Motor neuron (in vitro differentiated cells): ENCODE results near the gene SULT1A1. TPM values are rescaled to one million over a fixed set of nuclear protein-coding genes. Genes with fewer than 3 reads are reported as not detected.

ENCODE experiments used
- ATAC-seq, 8 experiments: fragments of 200-7000 bp; cut with Tn5 transposase; replicated peaks in 6 of 8; 2 replicates each; pipeline ENCODE4 v1.8.0; 2021; ENCODE audit warnings: mild to moderate bottlenecking in 8 of 8, moderate library complexity in 8 of 8
- H3K27ac ChIP-seq, 2 donors: fragments of 250-450 bp; sonication (Bioruptor Pico); 2 replicates each; pipeline ENCODE4 v1.9.0; 2021; ENCODE audit warnings: antibody characterized with exemption in 2 of 2, mild to moderate bottlenecking in 2 of 2, moderate library complexity in 1 of 2
- H3K4me1 ChIP-seq, 2 donors: fragments of 250-450 bp; sonication (Bioruptor Pico); replicated peaks in 1 of 2; 2 replicates each; pipeline ENCODE4 v1.6.1; 2021; ENCODE audit warnings: antibody characterized with exemption in 2 of 2, mild to moderate bottlenecking in 2 of 2, moderate library complexity in 1 of 2
- H3K4me3 ChIP-seq, 5 donors: fragments of 250-450 bp; sonication (Bioruptor Pico); 2 replicates each; pipeline ENCODE4 v1.9.0; 2021; ENCODE audit warnings: antibody characterized with exemption in 5 of 5, mild to moderate bottlenecking in 5 of 5, moderate library complexity in 4 of 5
- WGBS, 10 experiments: fragments of 450-650 bp; shearing (Covaris generic); methylation state at CpG; one replicate each; pipeline ENCODE4 v1.0.0; 2022; 5-methylcytosine and 5-hydroxymethylcytosine counted together
- in situ Hi-C, 9 experiments: fragments of 400-800 bp; cut with MboI; loops; one replicate each; pipeline ENCODE4 v1.15.0; 2021; ENCODE audit warnings: low sequenced_read_pairs in 9 of 9, low pct_unique_long_range_greater_than_20kb in 2 of 9; ENCODE audit not compliant: unreplicated experiment in 9 of 9
- total RNA-seq, 8 experiments: library from RNA; unstranded; fragments of 300-600 nt; gene quantifications; 2 replicates each; pipeline versions ENCODE4 v1.2.3 to v1.2.4, GENCODE V29; 2022

SULT1A1 gene
- total RNA-seq, 8 experiments from 2014 or later, result 0.16 to 15.9 (median 3.4) TPM

DNA sequence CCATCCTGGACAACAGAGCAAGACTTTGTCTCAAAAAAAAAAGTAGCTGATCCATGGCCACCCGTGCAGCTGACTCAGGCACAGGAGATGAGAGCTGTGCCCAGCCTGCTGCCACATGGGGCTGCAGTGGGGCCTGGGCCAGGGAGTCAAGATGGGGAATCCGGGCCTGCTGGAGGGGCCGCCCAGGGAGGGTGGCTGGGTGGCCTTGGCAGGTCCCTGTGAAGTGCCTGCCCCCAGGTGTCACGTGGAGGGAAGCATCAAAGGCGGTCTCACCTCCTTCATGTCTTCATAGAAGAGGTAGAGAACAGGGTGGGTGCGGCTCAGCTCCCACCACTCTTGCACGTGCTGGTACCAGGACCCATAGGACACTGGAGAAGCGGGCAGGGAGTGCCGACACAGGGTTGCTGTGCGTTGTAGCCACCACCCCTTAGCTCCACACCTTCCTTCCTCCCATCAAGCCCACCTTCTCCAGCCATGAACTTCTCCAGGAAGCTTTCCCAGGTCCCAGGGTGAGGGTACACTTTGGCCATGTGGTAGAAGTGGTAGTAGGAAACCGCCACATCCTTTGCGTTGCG is 16.8 kb downstream of the SULT1A1 start:
- peaks cover 8 to 10% of the 10 kb centered on the region in 2 donors for H3K4me1 ChIP-seq

GRCh38 chr16:28592511-28592910 is 17.3 kb downstream of the SULT1A1 start:
- WGBS, 10 experiments, result 76 to 95% (median 85%) methylated on average over 2 to 5 of the region's 5 CpGs; no CpG with 5 or more reads in 6 of the 10 experiments
- Histone ChIP-seq H3K4me1 (peaks cover 4 to 5% of the 10 kb centered on the region in 2 donors), H3K27ac (no peak overlapping the region), H3K4me3 (no peak overlapping the region)
- in situ Hi-C loops, result no loop called here
- ATAC-seq, result no peak

More for the DNA sequence above, 16.8 kb downstream of the SULT1A1 start:
- Histone ChIP-seq H3K4me3 (no peak overlapping the region), H3K27ac (no peak overlapping the region)
- in situ Hi-C loops, result no loop called here
- no peak for ATAC-seq
- WGBS, 10 experiments, result 17 to 100% (median 88%) methylated on average over 1 to 5 of the region's 13 CpGs; no CpG with 5 or more reads in 5 of the 10 experiments

GRCh38 chr16:28591355-28591754 is 18.5 kb downstream of the SULT1A1 start:
- no peak overlapping the region for H3K27ac ChIP-seq
- H3K4me1 ChIP-seq, result no peaks in the 10 kb centered on the region
- in situ Hi-C loops, result no loop called here
- 100% methylated on average over 1 to 3 of the region's 6 CpGs; no CpG with 5 or more reads in 4 of the 10 experiments for WGBS, 10 experiments
- H3K4me3 ChIP-seq, result no peak overlapping the region
- no peak for ATAC-seq

DNA sequence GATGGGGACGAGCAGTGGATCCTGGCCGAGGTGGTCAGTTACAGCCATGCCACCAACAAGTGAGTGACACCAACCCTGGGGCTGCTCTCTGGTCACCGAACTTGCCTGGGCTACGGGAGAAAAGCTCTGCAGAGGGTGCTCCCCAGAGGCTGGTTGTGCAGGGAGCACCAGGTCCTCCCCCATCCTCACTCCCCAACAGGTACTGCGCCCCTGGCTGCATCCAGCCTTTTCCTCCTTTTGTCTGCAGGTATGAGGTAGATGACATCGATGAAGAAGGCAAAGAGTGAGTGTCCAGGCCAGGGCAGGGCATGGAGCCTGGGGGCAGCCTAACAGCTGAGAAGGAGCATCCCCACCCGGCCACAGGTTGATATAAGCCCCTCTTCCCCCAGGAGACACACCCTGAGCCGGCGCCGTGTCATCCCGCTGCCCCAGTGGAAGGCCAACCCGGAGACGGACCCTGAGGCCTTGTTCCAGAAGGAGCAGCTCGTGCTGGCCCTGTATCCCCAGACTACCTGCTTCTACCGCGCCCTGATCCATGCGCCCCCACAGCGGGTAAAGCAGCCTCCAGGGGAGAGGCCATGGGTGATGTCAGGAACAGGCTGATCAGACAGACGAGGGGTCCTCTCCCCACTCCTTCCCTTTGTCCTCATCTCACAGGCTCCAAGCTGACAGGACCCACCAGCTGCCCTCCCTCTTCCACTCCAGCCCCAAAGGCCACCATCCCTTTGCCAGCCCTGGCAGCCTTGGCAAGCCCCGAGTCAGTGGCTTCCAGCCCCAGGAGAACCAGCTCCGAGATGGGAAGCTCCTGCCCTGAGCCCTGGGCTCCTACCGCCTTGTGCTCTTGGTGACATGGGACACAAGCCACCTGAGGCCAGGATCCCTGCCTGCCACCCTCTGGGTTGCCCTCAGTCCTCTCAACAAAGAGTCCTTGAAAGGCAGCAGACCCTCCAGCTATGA is 19.2 kb downstream of the SULT1A1 start:
- no peaks in the 10 kb centered on the region for H3K4me1 ChIP-seq
- no peak for ATAC-seq
- no peak overlapping the region for H3K4me3 ChIP-seq
- in situ Hi-C loops, result no loop called here
- H3K27ac ChIP-seq, result no peak overlapping the region
- 87 to 96% (median 93%) methylated on average over 3 to 10 of the region's 22 CpGs; no CpG with 5 or more reads in 5 of the 10 experiments for WGBS, 10 experiments

DNA sequence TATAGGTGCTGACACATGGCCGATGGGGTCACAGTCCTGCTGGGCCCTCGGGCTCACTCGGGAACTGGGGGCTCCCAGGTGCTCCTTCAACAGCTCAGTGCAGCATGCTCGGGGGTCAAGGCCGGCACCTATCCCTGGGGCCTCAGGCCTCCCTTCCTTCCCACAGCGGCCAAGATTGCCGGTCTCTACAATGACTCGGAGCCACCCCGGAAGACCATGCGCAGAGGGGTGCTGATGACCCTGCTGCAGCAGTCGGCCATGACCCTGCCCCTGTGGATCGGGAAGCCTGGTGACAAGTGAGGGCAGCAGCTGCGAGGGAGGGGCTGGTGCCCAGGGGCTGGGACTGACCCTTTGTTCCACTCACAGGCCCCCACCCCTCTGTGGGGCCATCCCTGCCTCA is 19.9 kb downstream of the SULT1A1 start:
- H3K4me3 ChIP-seq, result no peak overlapping the region
- no peak overlapping the region for H3K27ac ChIP-seq
- in situ Hi-C loops, result no loop called here
- no peaks in the 10 kb centered on the region for H3K4me1 ChIP-seq
- ATAC-seq, result no peak
- 88 to 100% (median 89%) methylated on average over 1 to 4 of the region's 13 CpGs; no CpG with 5 or more reads in 7 of the 10 experiments for WGBS, 10 experiments

GRCh38 chr16:28589069-28589468 is 20.8 kb downstream of the SULT1A1 start:
- 86 to 100% (median 100%) methylated on average over 1 to 3 of the region's 8 CpGs; no CpG with 5 or more reads in 7 of the 10 experiments for WGBS, 10 experiments
- in situ Hi-C loops, result no loop called here
- Histone ChIP-seq H3K27ac (no peak overlapping the region), H3K4me3 (no peak overlapping the region), H3K4me1 (no peaks in the 10 kb centered on the region)
- ATAC-seq, result no peak

DNA sequence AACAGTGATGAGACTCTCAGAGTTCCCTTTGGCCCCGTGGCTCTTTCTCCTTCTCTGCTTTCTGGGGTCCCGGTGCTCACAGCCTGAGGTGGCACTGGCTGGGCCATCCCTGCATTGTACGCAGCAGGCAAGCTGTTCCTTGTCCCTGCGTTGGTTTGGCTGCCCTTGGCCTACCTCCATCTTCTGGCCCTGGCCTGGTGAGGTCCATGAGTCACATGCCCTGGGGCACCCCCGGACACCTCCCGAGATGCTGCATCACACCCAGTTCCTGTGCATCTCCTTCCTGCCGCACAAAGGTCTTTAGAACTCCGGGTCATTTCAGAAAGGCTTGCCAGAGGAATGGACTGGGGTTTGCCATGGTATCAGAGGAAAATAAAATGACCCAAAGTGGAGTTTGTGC is 22.5 kb downstream of the SULT1A1 start:
- no peak overlapping the region for H3K27ac ChIP-seq
- H3K4me3 ChIP-seq, result no peak overlapping the region
- no peaks in the 10 kb centered on the region for H3K4me1 ChIP-seq
- in situ Hi-C loops, result no loop called here
- 30 to 100% (median 79%) methylated on average over 1 to 7 of the region's 8 CpGs; no CpG with 5 or more reads in 2 of the 10 experiments for WGBS, 10 experiments
- peak in 2 of 8 experiments; percentile 73 to 90 for ATAC-seq

DNA sequence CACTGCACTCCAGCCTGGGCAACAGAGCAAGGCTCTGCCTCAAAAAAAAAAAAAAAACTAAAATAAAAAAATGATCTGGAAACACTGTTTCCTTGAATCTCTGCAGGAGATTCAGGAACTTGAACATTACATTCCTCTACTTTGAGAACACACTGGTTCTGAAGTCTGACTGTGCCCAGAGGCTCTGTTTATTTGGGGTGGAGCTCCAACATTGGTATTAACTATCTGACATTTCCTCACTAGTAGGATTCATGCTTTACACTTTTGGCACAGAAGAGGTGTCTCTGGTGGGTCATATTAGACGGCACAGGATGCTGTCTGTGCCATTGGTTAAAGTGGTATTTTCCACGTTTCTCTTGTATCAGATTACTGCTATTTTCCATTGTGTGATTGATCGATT is 23.4 kb downstream of the SULT1A1 start:
- Histone ChIP-seq H3K4me3 (no peak overlapping the region), H3K27ac (no peak overlapping the region), H3K4me1 (no peaks in the 10 kb centered on the region)
- WGBS, 10 experiments, result 77 to 86% (median 81%) methylated on average over 2 to 3 of the region's 3 CpGs; no CpG with 5 or more reads in 6 of the 10 experiments
- ATAC-seq, result peak in 1 of 8 experiments; percentile 37
- in situ Hi-C loops, result no loop called here

GRCh38 chr16:28585674-28586073 is 24.2 kb downstream of the SULT1A1 start:
- ATAC-seq, result no peak
- in situ Hi-C loops, result no loop called here
- 60 to 100% (median 85%) methylated on average over 1 to 8 of the region's 11 CpGs; no CpG with 5 or more reads in 4 of the 10 experiments for WGBS, 10 experiments
- H3K27ac ChIP-seq, result no peak overlapping the region
- H3K4me1 ChIP-seq, result no peaks in the 10 kb centered on the region
- H3K4me3 ChIP-seq, result no peak overlapping the region

GRCh38 chr16:28580726-28581315 is 29.0 kb downstream of the SULT1A1 start:
- WGBS, 10 experiments, result 84 to 100% (median 100%) methylated on average over 1 to 7 of the region's 15 CpGs; no CpG with 5 or more reads in 1 of the 10 experiments

GRCh38 chr16:28575446-28576109 is 34.3 kb downstream of the SULT1A1 start:
- 60 to 100% (median 93%) methylated on average over 1 to 8 of the region's 8 CpGs for WGBS, 10 experiments
- H3K4me3 ChIP-seq, result no peak overlapping the region
- ATAC-seq, result no peak
- H3K27ac ChIP-seq, result no peak overlapping the region
- in situ Hi-C loops, result no loop called here
- H3K4me1 ChIP-seq, result peaks cover 2 to 17% of the 10 kb centered on the region in 2 donors

More at GRCh38 chr16:28580726-28581315, 29.0 kb downstream of the SULT1A1 start:
- Histone ChIP-seq H3K27ac (no peak overlapping the region), H3K4me3 (no peak overlapping the region), H3K4me1 (no peaks in the 10 kb centered on the region)
- ATAC-seq, result no peak
- in situ Hi-C loops, result no loop called here

DNA sequence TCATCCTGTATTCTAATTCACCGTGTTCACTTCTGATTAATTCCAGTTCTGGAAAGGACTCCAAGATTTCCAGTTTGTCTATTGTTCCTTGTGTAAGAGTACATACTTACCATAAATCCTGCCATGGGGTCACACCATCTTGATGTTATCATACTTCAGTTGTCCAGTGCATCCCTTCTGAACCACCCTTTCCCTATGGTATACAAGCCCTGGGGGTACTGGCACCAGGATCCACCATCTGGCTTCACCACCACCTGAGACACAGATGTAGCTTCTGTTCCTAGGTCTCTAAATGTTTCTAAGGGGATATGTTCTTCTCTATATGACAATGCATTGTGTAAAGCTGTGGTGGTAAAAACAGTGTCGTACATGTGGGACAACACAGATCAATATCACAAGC is 34.9 kb downstream of the SULT1A1 start:
- Histone ChIP-seq H3K27ac (no peak overlapping the region), H3K4me3 (no peak overlapping the region), H3K4me1 (peaks cover 2 to 17% of the 10 kb centered on the region in 2 donors)
- in situ Hi-C loops, result no loop called here
- peak in 1 of 8 experiments; percentile 41 for ATAC-seq
- 30 to 100% (median 92%) methylated on average over 1 to 2 of the region's 2 CpGs; no CpG with 5 or more reads in 4 of the 10 experiments for WGBS, 10 experiments
